SK-N-SH treated with all-trans-retinoic acid at 6 μM for 48 hours (cell line): ENCODE measurements around the gene ZFAND3.

ENCODE experiments used
- ESRRG ChIP-seq: fragments of 250-450 bp; sonication (Bioruptor Pico); IDR thresholded peaks from 2 replicates; pipeline ENCODE4 v1.6.1; 2021; ENCODE audit warnings: mild to moderate bottlenecking
- RARB ChIP-seq: fragments of 250-450 bp; sonication (Bioruptor Pico); IDR thresholded peaks from 2 replicates; pipeline ENCODE4 v1.8.0; 2021; ENCODE audit warnings: mild to moderate bottlenecking, moderate library complexity
- SNAI2 ChIP-seq: fragments of 250-450 bp; sonication (Bioruptor Pico); IDR thresholded peaks from 2 replicates; pipeline ENCODE4 v1.5.0; 2020; ENCODE audit warnings: mild to moderate bottlenecking, moderate library complexity
- ZFP30 ChIP-seq: fragments of 450-650 bp; formaldehyde crosslinking; IDR thresholded peaks from 2 replicates; pipeline ENCODE4 v1.5.0; 2022; ENCODE audit warnings: mild to moderate bottlenecking, moderate library complexity

DNA sequence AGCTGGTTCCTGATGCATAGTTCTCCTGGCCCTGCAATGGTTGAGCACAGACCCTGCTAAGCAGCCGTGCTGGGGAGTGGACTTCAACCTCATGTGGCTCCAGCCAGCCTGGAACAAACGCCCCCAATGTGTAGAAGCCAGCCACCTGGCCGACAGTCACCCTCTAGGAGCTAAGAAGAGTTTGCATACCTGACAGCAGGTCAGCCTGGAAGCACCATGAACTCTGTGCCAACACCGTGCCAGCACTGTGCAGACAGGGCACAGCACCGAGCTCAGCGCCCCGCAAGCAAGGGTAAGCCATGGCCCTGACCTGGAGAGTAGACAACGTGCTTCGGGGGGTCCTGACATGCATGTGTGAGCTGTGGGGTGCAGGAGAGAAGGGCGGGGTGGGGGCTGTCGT is 356.3 kb downstream of the ZFAND3 start:
- no peak for TF ChIP-seq SNAI2 (CRISPR knock-in tag)
- TF ChIP-seq RARB (CRISPR knock-in tag): no peak
- TF ChIP-seq ESRRG (CRISPR knock-in tag): no peak
- TF ChIP-seq ZFP30 (CRISPR knock-in tag): no peak
